ENCODE data around the gene TCL1A.
"Not testable (repeated sequence)": the region's sequence is repeated elsewhere in the genome, so short reads cannot be mapped to it uniquely, and the experiment has no call there.

TCL1A gene

GRCh38 chr14:95713596-95714371, at the start of gene TCL1A:
Gene TCL1A (minus strand): TSS chr14:95714125. CDS start chr14:95714066, 59 bp downstream.
- Mint-ChIP-seq H3K9me3 (no peaks in the 10 kb centered on the region), H3K4me1 (peaks cover 2% of the 10 kb centered on the region)

GRCh38 chr14:95763032-95763431, 49.1 kb upstream of the TCL1A start:
- not testable (repeated sequence) for H3K4me3 Mint-ChIP-seq; DNase-seq; H3K36me3 Mint-ChIP-seq (ENCODE audit: low read depth); H3K4me1 Mint-ChIP-seq; H3K9me3 Mint-ChIP-seq; ATAC-seq; H3K27ac Mint-ChIP-seq
- peaks cover 15% of the 10 kb centered on the region for H3K27me3 Mint-ChIP-seq

More at GRCh38 chr14:95713596-95714371, at the start of gene TCL1A:
- no peak within 1 kb of the TSS for H3K27ac Mint-ChIP-seq
- peaks cover 17% of the 10 kb centered on the region for H3K27me3 Mint-ChIP-seq
- ATAC-seq = peak; percentile 33
- H3K36me3 Mint-ChIP-seq (ENCODE audit: low read depth) = no peaks in the 10 kb centered on the region
- H3K4me3 Mint-ChIP-seq = peak within 1 kb of the TSS; percentile 67
- DNase-seq = peak; percentile 26

- DNase-seq = no peak
- Mint-ChIP-seq H3K9me3 (no peaks in the 10 kb centered on the region), H3K27me3 (peaks cover 15% of the 10 kb centered on the region), H3K4me3 (no peak overlapping the region), H3K4me1 (no peaks in the 10 kb centered on the region), H3K27ac (no peak overlapping the region), H3K36me3 (ENCODE audit: low read depth) (no peaks in the 10 kb centered on the region)
- ATAC-seq = no peak
Observed at GRCh38 chr14:95761436-95761835, 47.5 kb upstream of the TCL1A start.

GRCh38 chr14:95760596-95760995, 46.7 kb upstream of the TCL1A start:
- DNase-seq = no peak
- ATAC-seq = no peak
- Mint-ChIP-seq H3K36me3 (ENCODE audit: low read depth) (no peaks in the 10 kb centered on the region), H3K4me3 (no peak overlapping the region), H3K27me3 (peaks cover 15% of the 10 kb centered on the region), H3K4me1 (no peaks in the 10 kb centered on the region), H3K27ac (no peak overlapping the region), H3K9me3 (no peaks in the 10 kb centered on the region)

- no peaks in the 10 kb centered on the region for H3K36me3 Mint-ChIP-seq (ENCODE audit: low read depth)
- peaks cover 15% of the 10 kb centered on the region for H3K27me3 Mint-ChIP-seq
- H3K27ac Mint-ChIP-seq = no peak overlapping the region
- H3K9me3 Mint-ChIP-seq = no peaks in the 10 kb centered on the region
- no peaks in the 10 kb centered on the region for H3K4me1 Mint-ChIP-seq
- no peak for DNase-seq
- H3K4me3 Mint-ChIP-seq = no peak overlapping the region
- ATAC-seq = no peak
Observed at GRCh38 chr14:95759941-95760340, 46.0 kb upstream of the TCL1A start.

GRCh38 chr14:95758331-95758730, 44.4 kb upstream of the TCL1A start:
- DNase-seq (no peak), ATAC-seq (no peak)
- H3K4me1 Mint-ChIP-seq = no peaks in the 10 kb centered on the region
- peaks cover 20% of the 10 kb centered on the region for H3K27me3 Mint-ChIP-seq
- no peak overlapping the region for H3K4me3 Mint-ChIP-seq
- no peak overlapping the region for H3K27ac Mint-ChIP-seq
- no peaks in the 10 kb centered on the region for H3K9me3 Mint-ChIP-seq
- no peaks in the 10 kb centered on the region for H3K36me3 Mint-ChIP-seq (ENCODE audit: low read depth)

GRCh38 chr14:95756751-95757150, 42.8 kb upstream of the TCL1A start:
- H3K27ac Mint-ChIP-seq = no peak overlapping the region
- no peaks in the 10 kb centered on the region for H3K9me3 Mint-ChIP-seq
- DNase-seq (no peak), ATAC-seq (no peak)
- no peak overlapping the region for H3K4me3 Mint-ChIP-seq
- H3K27me3 Mint-ChIP-seq = peaks cover 24% of the 10 kb centered on the region
- H3K36me3 Mint-ChIP-seq (ENCODE audit: low read depth) = no peaks in the 10 kb centered on the region
- no peaks in the 10 kb centered on the region for H3K4me1 Mint-ChIP-seq

- Mint-ChIP-seq H3K9me3 (no peaks in the 10 kb centered on the region), H3K4me3 (no peak overlapping the region), H3K27me3 (peaks cover 21% of the 10 kb centered on the region), H3K27ac (no peak overlapping the region), H3K4me1 (no peaks in the 10 kb centered on the region), H3K36me3 (ENCODE audit: low read depth) (no peaks in the 10 kb centered on the region)
- no peak for ATAC-seq
- DNase-seq = no peak
Observed at GRCh38 chr14:95756127-95756526, 42.2 kb upstream of the TCL1A start.

- peaks cover 15% of the 10 kb centered on the region for H3K9me3 Mint-ChIP-seq
- no peak overlapping the region for H3K4me3 Mint-ChIP-seq
- no peak for ATAC-seq
- H3K4me1 Mint-ChIP-seq = peaks cover 11% of the 10 kb centered on the region
- H3K27me3 Mint-ChIP-seq = peaks cover 1% of the 10 kb centered on the region
- H3K36me3 Mint-ChIP-seq (ENCODE audit: low read depth) = peaks cover 5% of the 10 kb centered on the region
- DNase-seq = no peak
- H3K27ac Mint-ChIP-seq = no peak overlapping the region
Observed at GRCh38 chr14:95741781-95742180, 27.9 kb upstream of the TCL1A start.

GRCh38 chr14:95741038-95741490, 27.1 kb upstream of the TCL1A start:
- peaks cover 15% of the 10 kb centered on the region for H3K9me3 Mint-ChIP-seq
- peaks cover 1% of the 10 kb centered on the region for H3K27me3 Mint-ChIP-seq
- no peak overlapping the region for H3K4me3 Mint-ChIP-seq
- H3K4me1 Mint-ChIP-seq = peaks cover 11% of the 10 kb centered on the region
- peaks cover 5% of the 10 kb centered on the region for H3K36me3 Mint-ChIP-seq (ENCODE audit: low read depth)
- H3K27ac Mint-ChIP-seq = no peak overlapping the region
- DNase-seq (no peak), ATAC-seq (no peak)

GRCh38 chr14:95739356-95739755, 25.4 kb upstream of the TCL1A start:
- H3K27me3 Mint-ChIP-seq = no peaks in the 10 kb centered on the region
- no peak for ATAC-seq
- no peak for DNase-seq
- no peak overlapping the region for H3K4me3 Mint-ChIP-seq
- H3K27ac Mint-ChIP-seq = peak overlapping the region; percentile 93
- peaks cover 15% of the 10 kb centered on the region for H3K9me3 Mint-ChIP-seq
- H3K36me3 Mint-ChIP-seq (ENCODE audit: low read depth) = peaks cover 5% of the 10 kb centered on the region
- peaks cover 11% of the 10 kb centered on the region for H3K4me1 Mint-ChIP-seq

- H3K27me3 Mint-ChIP-seq = peaks cover 10% of the 10 kb centered on the region
- no peaks in the 10 kb centered on the region for H3K36me3 Mint-ChIP-seq (ENCODE audit: low read depth)
- H3K4me3 Mint-ChIP-seq = no peak overlapping the region
- DNase-seq (no peak), ATAC-seq (no peak)
- no peak overlapping the region for H3K27ac Mint-ChIP-seq
- H3K9me3 Mint-ChIP-seq = peaks cover 3% of the 10 kb centered on the region
- H3K4me1 Mint-ChIP-seq = peaks cover 15% of the 10 kb centered on the region
Observed at GRCh38 chr14:95733212-95733611, 19.3 kb upstream of the TCL1A start.

GRCh38 chr14:95730126-95730525, 16.2 kb upstream of the TCL1A start:
- no peak overlapping the region for H3K4me3 Mint-ChIP-seq
- peaks cover 12% of the 10 kb centered on the region for H3K27me3 Mint-ChIP-seq
- H3K9me3 Mint-ChIP-seq = no peaks in the 10 kb centered on the region
- no peak for DNase-seq
- H3K4me1 Mint-ChIP-seq = peaks cover 20% of the 10 kb centered on the region
- no peak for ATAC-seq
- no peak overlapping the region for H3K27ac Mint-ChIP-seq
- H3K36me3 Mint-ChIP-seq (ENCODE audit: low read depth) = no peaks in the 10 kb centered on the region

GRCh38 chr14:95729402-95730028, 15.6 kb upstream of the TCL1A start:
- ATAC-seq; DNase-seq; H3K9me3 Mint-ChIP-seq; H3K4me3 Mint-ChIP-seq; H3K36me3 Mint-ChIP-seq (ENCODE audit: low read depth): not testable (repeated sequence)
- peaks cover 23% of the 10 kb centered on the region for H3K4me1 Mint-ChIP-seq
- peaks cover 12% of the 10 kb centered on the region for H3K27me3 Mint-ChIP-seq
- peak overlapping the region; percentile 65 for H3K27ac Mint-ChIP-seq

- Mint-ChIP-seq H3K36me3 (ENCODE audit: low read depth) (no peaks in the 10 kb centered on the region), H3K4me3 (no peak overlapping the region), H3K27ac (no peak overlapping the region), H3K9me3 (peaks cover 11% of the 10 kb centered on the region), H3K4me1 (peaks cover 23% of the 10 kb centered on the region), H3K27me3 (peaks cover 11% of the 10 kb centered on the region)
- ATAC-seq (no peak), DNase-seq (no peak)
Observed at GRCh38 chr14:95727056-95727700, 13.3 kb upstream of the TCL1A start.

All from activated naive CD8-positive, alpha-beta T cell treated with anti-CD3 and anti-CD28 coated beads, Interleukin-2, amount 50 U/mL, for 24 hours (primary cell).